T47D (cell line): ENCODE measurements around the gene PTPN1.
A peak's percentile ranks its signal among the peaks of the same experiment; 100 is the strongest.

ENCODE experiments used
- DNase-seq, 2 experiments: peaks; one replicate each; pipeline versions ENCODE4 v3.0.0 to v3.0.0-alpha.2; 2011 to 2012; ENCODE audit warnings: low read depth in 1 of 2, low spot score in 1 of 2
- JUND ChIP-seq: IDR thresholded peaks from 2 replicates; pipeline ENCODE4 v1.6.1; 2012; ENCODE audit warnings: low read depth
- in situ Hi-C: cut with HindIII; loops from 2 replicates; pipeline ENCODE4 v1.10.0; 2016; ENCODE audit warnings: low sequenced_read_pairs, low pct_unique_long_range_greater_than_20kb

PTPN1 gene

GRCh38 chr20:50575865-50576720 is 65.9 kb downstream of the PTPN1 start:
- in situ Hi-C loops, result no loop called here
- no peak for TF ChIP-seq JUND

GRCh38 chr20:50577175-50578018 is 67.2 kb downstream of the PTPN1 start:
- peak; percentile 68 to 84 for DNase-seq
- in situ Hi-C loops, result no loop called here
- no peak for TF ChIP-seq JUND

More at GRCh38 chr20:50575865-50576720, 65.9 kb downstream of the PTPN1 start:
- peak; percentile 80 to 84 for DNase-seq

GRCh38 chr20:50578061-50578777 is 68.0 kb downstream of the PTPN1 start:
- in situ Hi-C loops, result no loop called here
- no peak for DNase-seq
- TF ChIP-seq JUND, result no peak

GRCh38 chr20:50578778-50579165 is 68.6 kb downstream of the PTPN1 start:
- no peak for TF ChIP-seq JUND
- DNase-seq, result no peak
- in situ Hi-C loops, result no loop called here

GRCh38 chr20:50579511-50579910 is 69.3 kb downstream of the PTPN1 start:
- no peak for DNase-seq
- in situ Hi-C loops, result no loop called here

GRCh38 chr20:50580016-50580747 is 70.0 kb downstream of the PTPN1 start:
- in situ Hi-C loops, result no loop called here
- TF ChIP-seq JUND, result no peak
- DNase-seq, result peak; percentile 80 to 86

More at GRCh38 chr20:50579511-50579910, 69.3 kb downstream of the PTPN1 start:
- TF ChIP-seq JUND, result no peak

GRCh38 chr20:50580842-50581544 is 70.8 kb downstream of the PTPN1 start:
- no peak for TF ChIP-seq JUND
- in situ Hi-C loops, result no loop called here
- DNase-seq, result no peak

- TF ChIP-seq JUND, result no peak
- in situ Hi-C loops, result no loop called here
Measured at GRCh38 chr20:50582092-50582491, 71.9 kb downstream of the PTPN1 start.

GRCh38 chr20:50582591-50583234 is 72.5 kb downstream of the PTPN1 start:
- no peak for TF ChIP-seq JUND
- in situ Hi-C loops, result no loop called here
- no peak for DNase-seq

More at GRCh38 chr20:50582092-50582491, 71.9 kb downstream of the PTPN1 start:
- no peak for DNase-seq

GRCh38 chr20:50583442-50584150 is 73.4 kb downstream of the PTPN1 start:
- no peak for TF ChIP-seq JUND
- DNase-seq, result no peak
- in situ Hi-C loops, result no loop called here

GRCh38 chr20:50584687-50585086 is 74.5 kb downstream of the PTPN1 start:
- in situ Hi-C loops, result no loop called here
- DNase-seq, result no peak
- TF ChIP-seq JUND, result no peak
